OCI-LY7 (cell line): ENCODE results near the gene PTPRM. TPM values are rescaled to one million over a fixed set of nuclear protein-coding genes. Genes with fewer than 3 reads are reported as not detected.

ENCODE experiments used
- BruUV-seq: library from RNA; stranded (reverse); fragments of 400-500 nt; replicated peaks from 2 replicates; lab custom pipeline; 2021; lab: Mats Ljungman, UMichigan
- CTCF ChIA-PET: fragments of 300-600 bp; sonication (Branson Sonifier 250); formaldehyde crosslinking; loops from one replicate; lab custom pipeline; 2022; ENCODE audit warnings: antibody characterized with exemption; ENCODE audit not compliant: unreplicated experiment; lab: Charles Lee
- POLR2A ChIA-PET: fragments of 300-600 bp; sonication (Branson Sonifier 250); formaldehyde crosslinking; loops from one replicate; lab custom pipeline; 2022; ENCODE audit warnings: antibody characterized with exemption; lab: Charles Lee
- DNase-seq: peaks from one replicate; pipeline ENCODE4 v3.0.0-alpha.2; 2015; ENCODE audit warnings: low spot score
- H2AFZ ChIP-seq: fragments of 200-600 bp; sonication (generic), shearing (Covaris generic); 2 replicates; pipeline ENCODE4 v1.6.1; 2014; ENCODE audit warnings: mild to moderate bottlenecking, antibody characterized with exemption, low read length, moderate library complexity
- H3K27ac ChIP-seq: fragments of 200-600 bp; sonication (generic); 2 replicates; pipeline ENCODE4 v1.5.1; 2014; ENCODE audit warnings: mixed run types, low read depth, mild to moderate bottlenecking, moderate library complexity, low read length, inconsistent platforms; ENCODE audit not compliant: poor library complexity, severe bottlenecking
- H3K36me3 ChIP-seq: fragments of 200-600 bp; sonication (generic); 2 replicates; pipeline ENCODE4 v1.6.1; 2014; ENCODE audit warnings: mild to moderate bottlenecking, antibody characterized with exemption, low read length, moderate library complexity, mixed read lengths; ENCODE audit not compliant: insufficient read depth
- H3K4me1 ChIP-seq: fragments of 200-600 bp; sonication (generic); 2 replicates; pipeline ENCODE4 v1.5.1; 2014; ENCODE audit warnings: mild to moderate bottlenecking, low read length; ENCODE audit not compliant: insufficient read depth, poor library complexity, severe bottlenecking
- H3K4me2 ChIP-seq: fragments of 200-600 bp; sonication (generic); 2 replicates; pipeline ENCODE4 v1.6.1; 2014; ENCODE audit warnings: mild to moderate bottlenecking, low read length
- H3K4me3 ChIP-seq: fragments of 200-600 bp; sonication (generic); 2 replicates; pipeline ENCODE4 v1.5.1; 2014; ENCODE audit warnings: mild to moderate bottlenecking, low read depth, low read length; ENCODE audit not compliant: poor library complexity, severe bottlenecking
- H3K79me2 ChIP-seq: fragments of 200-600 bp; sonication (generic); 2 replicates; pipeline ENCODE4 v1.6.1; 2016; ENCODE audit warnings: low read depth, mild to moderate bottlenecking, low read length, moderate library complexity, mixed read lengths; ENCODE audit not compliant: insufficient read depth
- H3K9me2 ChIP-seq: fragments of 200-600 bp; sonication (generic); 2 replicates; pipeline ENCODE4 v1.6.1; 2016; ENCODE audit warnings: mild to moderate bottlenecking, low read length, mixed read lengths; ENCODE audit not compliant: insufficient read depth
- H3K9me3 ChIP-seq: fragments of 200-600 bp; sonication (generic); 2 replicates; pipeline ENCODE4 v1.6.1; 2014; ENCODE audit warnings: mild to moderate bottlenecking, mixed run types, low read length, mixed read lengths
- H4K20me1 ChIP-seq: fragments of 200-600 bp; sonication (generic); 2 replicates; pipeline ENCODE4 v1.6.1; 2014; ENCODE audit warnings: mild to moderate bottlenecking, antibody characterized with exemption, low read length, moderate library complexity, mixed read lengths; ENCODE audit not compliant: insufficient read depth
- CTCF ChIP-seq: fragments of 200-600 bp; sonication (generic); conservative IDR thresholded peaks from 2 replicates; pipeline ENCODE4 v1.5.1; 2014; ENCODE audit warnings: mild to moderate bottlenecking, antibody characterized with exemption, low read length, moderate library complexity, mixed read lengths
- EZH2phosphoT487 ChIP-seq: fragments of 200-600 bp; sonication (generic); IDR thresholded peaks from 2 replicates; pipeline ENCODE4 v1.6.1; 2018; ENCODE audit warnings: low read depth, borderline replicate concordance, mild to moderate bottlenecking, mixed run types, antibody characterized with exemption, low read length, moderate library complexity, mixed read lengths
- intact Hi-C: fragments of 100-400 bp; cut with micrococcal nuclease; formaldehyde crosslinking; loops from one replicate; pipeline ENCODE4 v1.10.0; 2022; ENCODE audit not compliant: unreplicated experiment
- total RNA-seq, 2 experiments: library from RNA; depleted of rRNA in 1 of 2; stranded (reverse); fragments of >200 nt in 1 of 2; shearing (Covaris generic) in 1 of 2; gene quantifications; 2 replicates each; pipeline ENCODE4 v1.2.3, GENCODE V29; 2014 to 2022

The PTPRM gene
- total RNA-seq, 2 experiments from 2014 or later: not detected

GRCh38 chr18:8208716-8209115, 641.6 kb downstream of the PTPRM start:
- Histone ChIP-seq H3K27ac (no peak overlapping the region), H3K4me1 (no peaks in the 10 kb centered on the region), H3K36me3 (no peaks in the 10 kb centered on the region), H4K20me1 (no peaks in the 10 kb centered on the region), H3K4me3 (no peak overlapping the region), H3K9me2 (no peaks in the 10 kb centered on the region), H3K79me2 (no peaks in the 10 kb centered on the region), H3K4me2 (no peak overlapping the region), H3K9me3 (no peaks in the 10 kb centered on the region), H2AFZ (no peak overlapping the region)
- ChIA-PET CTCF (no interaction called here), POLR2A (no interaction called here)
- TF ChIP-seq EZH2phosphoT487 (no peak), CTCF (no peak)
- DNase-seq: no peak
- BruUV-seq: no TSS peak
- intact Hi-C loops: no loop called here

- BruUV-seq: no TSS peak
- Histone ChIP-seq H3K4me3 (no peak overlapping the region), H3K27ac (no peak overlapping the region), H4K20me1 (no peaks in the 10 kb centered on the region), H3K36me3 (no peaks in the 10 kb centered on the region), H2AFZ (no peak overlapping the region), H3K4me2 (no peak overlapping the region), H3K9me3 (no peaks in the 10 kb centered on the region), H3K79me2 (no peaks in the 10 kb centered on the region), H3K4me1 (no peaks in the 10 kb centered on the region), H3K9me2 (no peaks in the 10 kb centered on the region)
- TF ChIP-seq CTCF (no peak), EZH2phosphoT487 (no peak)
- DNase-seq: no peak
- ChIA-PET POLR2A (no interaction called here), CTCF (no interaction called here)
- intact Hi-C loops: no loop called here
Measured at GRCh38 chr18:8212896-8213780, 646.0 kb downstream of the PTPRM start.

- H3K27ac ChIP-seq: no peak overlapping the region
- no peak for DNase-seq
- H2AFZ ChIP-seq: no peak overlapping the region
- no peaks in the 10 kb centered on the region for H3K9me2 ChIP-seq
- no peaks in the 10 kb centered on the region for H4K20me1 ChIP-seq
- intact Hi-C loops: no loop called here
- H3K4me2 ChIP-seq: no peak overlapping the region
- no peaks in the 10 kb centered on the region for H3K36me3 ChIP-seq
- CTCF ChIA-PET: no interaction called here
- no TSS peak for BruUV-seq
- H3K79me2 ChIP-seq: no peaks in the 10 kb centered on the region
- no peaks in the 10 kb centered on the region for H3K4me1 ChIP-seq
- no peak overlapping the region for H3K4me3 ChIP-seq
- H3K9me3 ChIP-seq: no peaks in the 10 kb centered on the region
- TF ChIP-seq CTCF (no peak), EZH2phosphoT487 (no peak)
- POLR2A ChIA-PET: interaction anchor here (0.6 kb wide), 2 partner anchors 12 to 65 kb away, joined by 3 to 4 read pairs; no protein-coding TSS in a partner anchor
Measured at GRCh38 chr18:8215741-8216140, 648.6 kb downstream of the PTPRM start.
